ENCODE results near the gene ARL5A. TPM values are rescaled to one million over a fixed set of nuclear protein-coding genes. Genes with fewer than 3 reads are reported as not detected.
A peak's percentile ranks its signal among the peaks of the same experiment; 100 is the strongest.

ARL5A gene
- total and polyA plus RNA-seq, 9 of the 15 experiments (the other 6 are each of a cell fraction or from before 2014, with no cell fraction given) = 16.3 to 117 (median 88.4) TPM

GRCh38 chr2:151789055-151789834, 39.0 kb downstream of the ARL5A start (continued):
- TF ChIP-seq ZC3H8 (IDR thresholded peaks at IDR 0.05) (no peak), PKNOX1 (IDR thresholded peaks at IDR 0.05) (peak; percentile 85), RAD21 (CRISPR knock-in tag; conservative IDR thresholded peaks at IDR 0.05 in 1 of 2, IDR thresholded peaks at IDR 0.05 in 1 of 2) (peak in 1 of 2 experiments; percentile 5; a peak in 1 of 4 replicates), ELK1 (CRISPR knock-in tag; IDR thresholded peaks at IDR 0.05) (no peak), POLR2H (tag; IDR thresholded peaks at IDR 0.05; ENCODE audit: low read depth) (no peak), ETS1 (conservative IDR thresholded peaks at IDR 0.05; ENCODE audit: control insufficient read depth, low read depth, low read length) (no peak), MYBL2 (IDR thresholded peaks at IDR 0.05; ENCODE audit: low read depth) (no peak; the same call in 1 of the 2 replicates), MYBL2 (CRISPR knock-in tag; IDR thresholded peaks at IDR 0.05; ENCODE audit: borderline replicate concordance) (no peak), ZNF76 (CRISPR knock-in tag; IDR thresholded peaks at IDR 0.05; ENCODE audit: borderline replicate concordance) (no peak), ZNF384 (IDR thresholded peaks at IDR 0.05; ENCODE audit: low read depth, low read length) (no peak), E4F1 (CRISPR knock-in tag; IDR thresholded peaks at IDR 0.05; ENCODE audit: borderline replicate concordance) (no peak), E2F4 (CRISPR knock-in tag; IDR thresholded peaks at IDR 0.05; ENCODE audit: low read depth) (no peak), IRF9 (tag; IDR thresholded peaks at IDR 0.05) (no peak), ATF4 (CRISPR knock-in tag; IDR thresholded peaks at IDR 0.05) (0 out of 2 replicates have a peak, but pooled peaks have one; percentile 16), ZSCAN32 (CRISPR knock-in tag; IDR thresholded peaks at IDR 0.05) (no peak), OTX1 (CRISPR knock-in tag; IDR thresholded peaks at IDR 0.05) (no peak), ZNF23 (CRISPR knock-in tag; IDR thresholded peaks at IDR 0.05) (0 out of 2 replicates have a peak, but pooled peaks have one; percentile 38)

Measured in K562 (cell line).